Measurements from ENCODE around the gene SPHKAP. TPM values are rescaled to one million over a fixed set of nuclear protein-coding genes. Genes with fewer than 3 reads are reported as not detected.

Gene SPHKAP
- polyA plus RNA-seq, 1 donor (not counting 4 experiments of a cell fraction or from before 2014, with no cell fraction given): not detected

- H3K9me1 ChIP-seq (ENCODE audit: control insufficient read depth, extremely low read depth, insufficient read depth, low read length): no peaks in the 10 kb centered on the region
- no peaks in the 10 kb centered on the region for H3K36me3 ChIP-seq (ENCODE audit: control insufficient read depth in 2 of 2, extremely low read depth in 1 of 2, insufficient read depth in 2 of 2, low read length in 2 of 2)
- no peaks in the 10 kb centered on the region for H3K9me3 ChIP-seq (ENCODE audit: control insufficient read depth, low read depth, low read length)
- H4K20me1 ChIP-seq (ENCODE audit: control insufficient read depth, extremely low read depth, insufficient read depth, low read length): no peaks in the 10 kb centered on the region
- FAIRE-seq (no peak), DNase-seq (ENCODE audit: low read depth, low spot score) (no peak)
- H3K79me2 ChIP-seq (ENCODE audit: control insufficient read depth, insufficient read depth, low read length): no peaks in the 10 kb centered on the region
- H3K27ac ChIP-seq (ENCODE audit: control insufficient read depth, insufficient read depth, low read length): no peak overlapping the region
- no peaks in the 10 kb centered on the region for H3K27me3 ChIP-seq (ENCODE audit: control insufficient read depth, extremely low read depth, insufficient read depth, low read length)
- dilution Hi-C loops (cut with MboI; ENCODE audit: extremely low pct_ligation_motif_present, low sequenced_read_pairs): no loop called here
- no peak overlapping the region for H3K4me3 ChIP-seq (ENCODE audit: control insufficient read depth in 2 of 3, extremely low read depth in 1 of 3, insufficient read depth in 2 of 3, low read depth in 1 of 3, low read length in 3 of 3)
- no peak overlapping the region for H3K9ac ChIP-seq (ENCODE audit: control insufficient read depth, extremely low read depth, insufficient read depth, low read length)
- H3K4me1 ChIP-seq (ENCODE audit: control insufficient read depth, extremely low read depth, insufficient read depth, low read length): no peaks in the 10 kb centered on the region
- no peak overlapping the region for H2AFZ ChIP-seq (ENCODE audit: control insufficient read depth, low read length)
- TF ChIP-seq EZH2 (IDR thresholded peaks at IDR 0.05; ENCODE audit: low read length) (no peak), CTCF (optimal IDR thresholded peaks at IDR 0.05 in 1 of 3, IDR thresholded peaks at IDR 0.05 in 1 of 3, conservative IDR thresholded peaks at IDR 0.05 in 1 of 3; ENCODE audit: extremely low read depth in 1 of 3, insufficient read depth in 2 of 3, low read length in 3 of 3) (no peak)
- no peak overlapping the region for H3K4me2 ChIP-seq (ENCODE audit: control insufficient read depth, extremely low read depth, insufficient read depth, low read depth, low read length)
These were observed 247.6 kb downstream of the SPHKAP start for GRCh38 chr2:227933884-227934283.

- H3K4me2 ChIP-seq (ENCODE audit: control insufficient read depth, extremely low read depth, insufficient read depth, low read depth, low read length): no peak overlapping the region
- dilution Hi-C loops (cut with MboI; ENCODE audit: extremely low pct_ligation_motif_present, low sequenced_read_pairs): no loop called here
These were observed 249.1 kb downstream of the SPHKAP start for GRCh38 chr2:227932403-227932802.

More at GRCh38 chr2:227932403-227932802, 249.1 kb downstream of the SPHKAP start:
- Histone ChIP-seq H3K4me1 (ENCODE audit: control insufficient read depth, extremely low read depth, insufficient read depth, low read length) (no peaks in the 10 kb centered on the region), H4K20me1 (ENCODE audit: control insufficient read depth, extremely low read depth, insufficient read depth, low read length) (no peaks in the 10 kb centered on the region), H3K4me3 (ENCODE audit: control insufficient read depth in 2 of 3, extremely low read depth in 1 of 3, insufficient read depth in 2 of 3, low read depth in 1 of 3, low read length in 3 of 3) (no peak overlapping the region), H3K27me3 (ENCODE audit: control insufficient read depth, extremely low read depth, insufficient read depth, low read length) (no peaks in the 10 kb centered on the region), H3K27ac (ENCODE audit: control insufficient read depth, insufficient read depth, low read length) (no peak overlapping the region), H3K9me1 (ENCODE audit: control insufficient read depth, extremely low read depth, insufficient read depth, low read length) (no peaks in the 10 kb centered on the region), H3K9me3 (ENCODE audit: control insufficient read depth, low read depth, low read length) (no peaks in the 10 kb centered on the region), H3K9ac (ENCODE audit: control insufficient read depth, extremely low read depth, insufficient read depth, low read length) (no peak overlapping the region), H3K36me3 (ENCODE audit: control insufficient read depth in 2 of 2, extremely low read depth in 1 of 2, insufficient read depth in 2 of 2, low read length in 2 of 2) (no peaks in the 10 kb centered on the region), H3K79me2 (ENCODE audit: control insufficient read depth, insufficient read depth, low read length) (no peaks in the 10 kb centered on the region), H2AFZ (ENCODE audit: control insufficient read depth, low read length) (no peak overlapping the region)
- TF ChIP-seq CTCF (optimal IDR thresholded peaks at IDR 0.05 in 1 of 3, IDR thresholded peaks at IDR 0.05 in 1 of 3, conservative IDR thresholded peaks at IDR 0.05 in 1 of 3; ENCODE audit: extremely low read depth in 1 of 3, insufficient read depth in 2 of 3, low read length in 3 of 3): no peak
- no peak for TF ChIP-seq EZH2 (IDR thresholded peaks at IDR 0.05; ENCODE audit: low read length)
- FAIRE-seq: no peak
- no peak for DNase-seq (ENCODE audit: low read depth, low spot score)

All from keratinocyte (primary cell).